Endodermal cell (in vitro differentiated cells): ENCODE measurements around the gene ULBP3. TPM values are rescaled to one million over a fixed set of nuclear protein-coding genes. Genes with fewer than 3 reads are reported as not detected.
A peak's percentile ranks its signal among the peaks of the same experiment; 100 is the strongest.

Source experiments
- DNase-seq: peaks from one replicate; pipeline ENCODE4 v3.0.0-alpha.2; 2017
- H3K27ac ChIP-seq: 2 replicates; pipeline ENCODE4 v1.5.1; 2013; ENCODE audit warnings: mild to moderate bottlenecking, low read depth, low read length, moderate library complexity
- H3K27me3 ChIP-seq: 2 replicates; pipeline ENCODE4 v1.6.1; 2013; ENCODE audit warnings: mild to moderate bottlenecking, low read length, moderate library complexity; ENCODE audit not compliant: insufficient read depth, control insufficient read depth, poor library complexity, severe bottlenecking
- H3K36me3 ChIP-seq: 2 replicates; pipeline ENCODE4 v1.7.0; 2013; ENCODE audit warnings: mild to moderate bottlenecking, low read length, moderate library complexity; ENCODE audit not compliant: control insufficient read depth, insufficient read depth
- H3K4me1 ChIP-seq: one replicate; pipeline ENCODE4 v1.7.0; 2013; ENCODE audit warnings: low read length; ENCODE audit not compliant: control insufficient read depth, insufficient read depth
- H3K4me3 ChIP-seq: 2 replicates; pipeline ENCODE4 v1.5.1; 2013; ENCODE audit warnings: mild to moderate bottlenecking, low read length, moderate library complexity
- H3K9ac ChIP-seq: 2 replicates; pipeline ENCODE4 v1.6.1; 2013; ENCODE audit warnings: mild to moderate bottlenecking, low read length, moderate library complexity; ENCODE audit not compliant: poor library complexity, severe bottlenecking; ENCODE audit errors: extremely low read depth
- H3K9me3 ChIP-seq: 2 replicates; pipeline ENCODE4 v1.6.1; 2013; ENCODE audit warnings: mild to moderate bottlenecking, low read length, moderate library complexity; ENCODE audit not compliant: control insufficient read depth
- H3K27ac Mint-ChIP-seq: 2 replicates; pipeline ENCODE4 v1.8.0; 2020; ENCODE audit warnings: mixed read lengths
- H3K27me3 Mint-ChIP-seq: 2 replicates; pipeline ENCODE4 v1.8.0; 2021; ENCODE audit warnings: mild to moderate bottlenecking, mixed read lengths; ENCODE audit not compliant: insufficient read depth
- H3K36me3 Mint-ChIP-seq: 2 replicates; pipeline ENCODE4 v1.8.0; 2020; ENCODE audit warnings: low read depth, mixed read lengths
- H3K4me1 Mint-ChIP-seq: 2 replicates; pipeline ENCODE4 v1.8.0; 2020; ENCODE audit warnings: mixed read lengths
- H3K4me3 Mint-ChIP-seq: 2 replicates; pipeline ENCODE4 v1.8.0; 2020; ENCODE audit warnings: mild to moderate bottlenecking, moderate library complexity, mixed read lengths
- H3K9me3 Mint-ChIP-seq: 2 replicates; pipeline ENCODE4 v1.8.0; 2020; ENCODE audit warnings: mild to moderate bottlenecking, mixed read lengths
- WGBS, 2 experiments: methylation state at CpG; one replicate each; pipeline versions ENCODE4 v1.1.5 to v1.1.7; 2013; ENCODE audit warnings: missing lambda C conversion rate in 2 of 2, mixed read lengths in 1 of 2; ENCODE audit not compliant: insufficient coverage in 1 of 2, insufficient read length in 1 of 2; 5-methylcytosine and 5-hydroxymethylcytosine counted together
- total RNA-seq, 2 donors: library from RNA; stranded (reverse); fragmentation: NEBNext Ultra II Directional in 1 of 2; extraction: Animal tissue kit (Norgen Biotek cat#: 25700) in 1 of 2; gene quantifications; 2 replicates in 1 of 2; 3 replicates in 1 of 2; pipeline ENCODE4 v1.2.1, GENCODE V29; 2021
- TF ChIP-seq, protein P1 (sequence below): fragments of 200-600 bp; sonication (generic); conservative IDR thresholded peaks from 2 replicates; pipeline ENCODE4 v1.5.0; 2021; ENCODE audit warnings: antibody characterized with exemption, mild to moderate bottlenecking

ULBP3 gene
- total RNA-seq, 2 donors from 2014 or later, result 4.4 to 5.4 TPM

DNA sequence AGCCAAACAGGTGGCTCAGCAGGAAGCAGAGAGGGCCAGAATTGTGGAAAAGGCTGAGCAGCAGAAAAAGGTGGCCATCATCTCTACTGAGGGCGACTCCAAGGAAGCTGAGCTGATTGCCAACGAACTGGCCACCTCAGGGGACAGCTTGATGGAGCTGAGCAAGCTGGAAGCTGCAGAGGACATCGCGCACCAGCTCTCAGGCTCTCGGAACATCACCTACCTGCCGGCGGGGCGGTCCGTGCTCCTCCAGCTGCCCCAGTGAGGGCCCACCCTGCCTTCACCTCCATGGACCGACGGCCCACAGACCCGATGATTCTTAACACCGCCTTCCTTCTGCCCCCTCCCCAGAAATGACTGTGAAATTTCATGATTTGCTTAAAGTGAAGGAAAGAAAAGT, 25.8 kb downstream of the ULBP3 start:
- WGBS, 2 experiments, result 92 to 95% methylated on average over 11 to 12 of the region's 13 CpGs
- no peak overlapping the region for H3K9ac ChIP-seq
- Mint-ChIP-seq H3K4me3 (no peak overlapping the region), H3K36me3 (no peaks in the 10 kb centered on the region), H3K4me1 (peaks cover 3% of the 10 kb centered on the region), H3K9me3 (no peaks in the 10 kb centered on the region), H3K27me3 (peaks cover 75% of the 10 kb centered on the region), H3K27ac (no peak overlapping the region)
- no peak for DNase-seq
- H3K4me3 ChIP-seq, result no peak overlapping the region
- TF ChIP-seq, protein P1, sequence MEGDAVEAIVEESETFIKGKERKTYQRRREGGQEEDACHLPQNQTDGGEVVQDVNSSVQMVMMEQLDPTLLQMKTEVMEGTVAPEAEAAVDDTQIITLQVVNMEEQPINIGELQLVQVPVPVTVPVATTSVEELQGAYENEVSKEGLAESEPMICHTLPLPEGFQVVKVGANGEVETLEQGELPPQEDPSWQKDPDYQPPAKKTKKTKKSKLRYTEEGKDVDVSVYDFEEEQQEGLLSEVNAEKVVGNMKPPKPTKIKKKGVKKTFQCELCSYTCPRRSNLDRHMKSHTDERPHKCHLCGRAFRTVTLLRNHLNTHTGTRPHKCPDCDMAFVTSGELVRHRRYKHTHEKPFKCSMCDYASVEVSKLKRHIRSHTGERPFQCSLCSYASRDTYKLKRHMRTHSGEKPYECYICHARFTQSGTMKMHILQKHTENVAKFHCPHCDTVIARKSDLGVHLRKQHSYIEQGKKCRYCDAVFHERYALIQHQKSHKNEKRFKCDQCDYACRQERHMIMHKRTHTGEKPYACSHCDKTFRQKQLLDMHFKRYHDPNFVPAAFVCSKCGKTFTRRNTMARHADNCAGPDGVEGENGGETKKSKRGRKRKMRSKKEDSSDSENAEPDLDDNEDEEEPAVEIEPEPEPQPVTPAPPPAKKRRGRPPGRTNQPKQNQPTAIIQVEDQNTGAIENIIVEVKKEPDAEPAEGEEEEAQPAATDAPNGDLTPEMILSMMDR, result no peak
- no peaks in the 10 kb centered on the region for H3K36me3 ChIP-seq
- H3K9me3 ChIP-seq, result no peaks in the 10 kb centered on the region
- peaks cover 58% of the 10 kb centered on the region for H3K27me3 ChIP-seq
- H3K27ac ChIP-seq, result no peak overlapping the region
- H3K4me1 ChIP-seq, result no peaks in the 10 kb centered on the region

DNA sequence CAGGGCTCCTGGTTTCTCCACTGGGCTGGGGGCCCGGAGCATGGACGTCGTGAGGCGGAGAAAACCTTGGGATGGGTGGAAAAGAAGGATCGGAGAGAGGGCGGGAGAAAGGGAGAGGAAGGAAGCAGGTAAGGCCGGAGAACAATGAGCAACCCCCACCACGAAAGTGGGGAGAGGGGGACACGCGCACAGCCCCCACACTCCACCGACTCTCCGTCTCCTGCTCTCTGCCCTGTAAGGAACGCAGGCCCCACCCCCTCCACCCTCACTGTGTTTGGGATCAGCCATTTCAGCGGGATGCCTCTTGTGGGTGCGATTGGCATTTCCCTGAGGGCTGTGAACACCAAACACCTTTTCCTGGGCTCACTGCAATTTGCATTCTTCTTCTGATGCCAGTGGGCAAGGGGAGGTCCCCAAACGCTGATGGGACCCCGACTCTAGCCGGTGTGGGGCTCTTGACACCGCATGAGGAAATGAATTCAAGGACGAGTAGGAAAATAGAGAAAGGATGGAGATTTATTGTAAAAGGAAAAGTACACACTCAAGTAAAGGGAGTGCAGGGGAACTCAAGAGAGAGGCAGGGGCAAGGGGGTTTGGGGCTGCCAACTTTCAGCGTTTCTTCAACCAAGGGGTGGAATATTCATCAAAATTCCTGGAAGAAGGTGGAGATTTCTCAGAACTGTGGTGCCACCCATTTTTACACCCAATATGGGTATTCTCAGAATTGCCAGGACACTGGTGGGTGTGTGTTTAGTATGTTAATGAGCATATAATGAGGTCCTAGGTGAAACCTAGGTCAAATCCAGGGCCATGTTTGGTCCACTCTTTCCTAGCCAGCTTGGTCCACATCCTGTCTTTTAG, 30.5 kb downstream of the ULBP3 start:
- H3K4me1 Mint-ChIP-seq, result peaks cover 6% of the 10 kb centered on the region
- H3K36me3 Mint-ChIP-seq, result no peaks in the 10 kb centered on the region
- no peak overlapping the region for H3K4me3 ChIP-seq
- peak overlapping the region; percentile 48 for H3K4me3 Mint-ChIP-seq
- peak; percentile 71 for DNase-seq
- H3K36me3 ChIP-seq, result no peaks in the 10 kb centered on the region
- TF ChIP-seq, protein P1, result peak; percentile 27
- H3K9me3 ChIP-seq, result no peaks in the 10 kb centered on the region
- H3K9ac ChIP-seq, result no peak overlapping the region
- no peak overlapping the region for H3K27ac Mint-ChIP-seq
- H3K27ac ChIP-seq, result no peak overlapping the region
- H3K27me3 ChIP-seq, result peaks cover 97% of the 10 kb centered on the region
- peaks cover 97% of the 10 kb centered on the region for H3K27me3 Mint-ChIP-seq
- 14 to 24% methylated on average over 6 to 21 of the region's 21 CpGs for WGBS, 2 experiments
- H3K9me3 Mint-ChIP-seq, result no peaks in the 10 kb centered on the region
- H3K4me1 ChIP-seq, result no peaks in the 10 kb centered on the region

DNA sequence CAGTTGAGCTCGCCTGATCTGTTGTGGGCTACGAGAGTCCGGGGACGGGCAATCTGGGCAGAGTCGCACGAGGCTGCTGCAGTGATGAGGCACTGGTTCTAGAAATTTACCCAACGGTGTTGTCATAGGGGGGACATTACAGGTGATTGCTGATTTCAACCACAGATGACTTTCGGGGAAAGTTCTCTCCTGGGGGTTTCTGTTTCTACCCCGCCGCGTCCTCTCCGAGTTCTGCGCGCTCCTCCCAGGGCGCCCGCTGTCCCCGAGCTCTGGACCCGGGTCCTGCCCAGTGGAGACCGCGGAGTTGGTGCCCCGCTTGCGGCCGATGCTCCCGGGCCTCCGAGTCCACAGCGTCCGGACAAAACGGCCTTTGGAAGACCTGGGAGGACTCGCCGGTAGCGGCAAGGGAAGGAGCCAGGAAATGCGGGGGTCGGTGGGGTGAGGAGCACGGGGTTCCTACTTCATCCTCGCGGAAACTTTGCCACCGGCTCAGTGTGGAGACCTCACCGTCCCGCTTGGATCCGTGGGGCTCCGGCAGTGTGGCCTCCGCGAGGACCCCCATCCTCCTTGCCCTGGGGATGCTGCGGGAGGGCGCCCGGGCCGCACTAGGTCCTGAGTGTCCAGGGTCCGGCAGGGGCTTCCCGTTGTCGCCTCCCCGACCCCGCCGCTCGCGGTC, 31.3 kb downstream of the ULBP3 start:
- TF ChIP-seq, protein P1, result no peak
- Mint-ChIP-seq H3K4me1 (peaks cover 6% of the 10 kb centered on the region), H3K36me3 (no peaks in the 10 kb centered on the region), H3K9me3 (no peaks in the 10 kb centered on the region), H3K27ac (no peak overlapping the region), H3K4me3 (peak overlapping the region; percentile 48), H3K27me3 (peaks cover 100% of the 10 kb centered on the region)
- H3K4me1 ChIP-seq, result no peaks in the 10 kb centered on the region
- H3K27ac ChIP-seq, result no peak overlapping the region
- H3K9ac ChIP-seq, result no peak overlapping the region
- H3K36me3 ChIP-seq, result no peaks in the 10 kb centered on the region
- peaks cover 100% of the 10 kb centered on the region for H3K27me3 ChIP-seq
- 3 to 6% methylated on average over 30 to 55 of the region's 55 CpGs for WGBS, 2 experiments
- H3K9me3 ChIP-seq, result no peaks in the 10 kb centered on the region
- H3K4me3 ChIP-seq, result no peak overlapping the region
- peak; percentile 66 for DNase-seq
